ENCODE data around the gene CHSY1.

CHSY1 gene

GRCh38 chr15:101255615-101256241 is 3.9 kb upstream of the CHSY1 start:
- H3K4me3 ChIP-seq: no peak overlapping the region
- no peak for TF ChIP-seq Cebpa-rat (IDR thresholded peaks at IDR 0.05)
- H3K9me3 ChIP-seq: no peaks in the 10 kb centered on the region
- peak overlapping the region; percentile 19; the same call in 1 of the 2 replicates for H3K4me2 ChIP-seq
- H3K36me3 ChIP-seq: no peaks in the 10 kb centered on the region
- H4K20me1 ChIP-seq: peaks cover 4% of the 10 kb centered on the region
- peaks cover 21% of the 10 kb centered on the region for H3K4me1 ChIP-seq
- no peaks in the 10 kb centered on the region for H3K27me3 ChIP-seq
- H3K9ac ChIP-seq: no peak overlapping the region
- H3K27ac ChIP-seq: no peak overlapping the region

- Histone ChIP-seq H3K27ac (no peak overlapping the region), H3K4me2 (no peak overlapping the region), H3K9me3 (no peaks in the 10 kb centered on the region), H3K9ac (no peak overlapping the region), H3K36me3 (no peaks in the 10 kb centered on the region), H3K4me1 (peaks cover 25% of the 10 kb centered on the region), H4K20me1 (peaks cover 11% of the 10 kb centered on the region), H3K4me3 (no peak overlapping the region), H3K27me3 (no peaks in the 10 kb centered on the region)
- TF ChIP-seq Cebpa-rat (IDR thresholded peaks at IDR 0.05): no peak
These were observed 3.2 kb upstream of the CHSY1 start for GRCh38 chr15:101255051-101255395.

GRCh38 chr15:101254157-101255050 is 2.6 kb upstream of the CHSY1 start:
- no peak for TF ChIP-seq Cebpa-rat (IDR thresholded peaks at IDR 0.05)
- no peaks in the 10 kb centered on the region for H3K36me3 ChIP-seq
- H4K20me1 ChIP-seq: peaks cover 17% of the 10 kb centered on the region
- no peaks in the 10 kb centered on the region for H3K9me3 ChIP-seq
- peaks cover 32% of the 10 kb centered on the region for H3K4me1 ChIP-seq
- no peak overlapping the region for H3K4me3 ChIP-seq
- H3K9ac ChIP-seq: no peak overlapping the region
- no peaks in the 10 kb centered on the region for H3K27me3 ChIP-seq
- no peak overlapping the region for H3K27ac ChIP-seq
- no peak overlapping the region for H3K4me2 ChIP-seq

- TF ChIP-seq Cebpa-rat (IDR thresholded peaks at IDR 0.05): no peak
- H3K4me2 ChIP-seq: peak overlapping the region; percentile 87
These were observed 988 bp upstream of the CHSY1 start for GRCh38 chr15:101252836-101253235.

GRCh38 chr15:101250873-101251829 is 697 bp downstream of the CHSY1 start:
- Histone ChIP-seq H3K9me3 (no peaks in the 10 kb centered on the region), H4K20me1 (peaks cover 50% of the 10 kb centered on the region), H3K36me3 (peaks cover 13% of the 10 kb centered on the region; the same call in 1 of the 2 replicates), H3K4me1 (peaks cover 62% of the 10 kb centered on the region), H3K4me2 (peak overlapping the region; percentile 90), H3K9ac (peak overlapping the region; percentile 89), H3K27me3 (no peaks in the 10 kb centered on the region), H3K4me3 (peak overlapping the region; percentile 98), H3K27ac (peak overlapping the region; percentile 92)
- no peak for TF ChIP-seq Cebpa-rat (IDR thresholded peaks at IDR 0.05)

More at GRCh38 chr15:101252836-101253235, 988 bp upstream of the CHSY1 start:
- Histone ChIP-seq H3K4me1 (peaks cover 47% of the 10 kb centered on the region), H3K27ac (no peak overlapping the region), H3K9me3 (no peaks in the 10 kb centered on the region), H3K9ac (peak overlapping the region; percentile 89), H4K20me1 (peaks cover 33% of the 10 kb centered on the region), H3K27me3 (no peaks in the 10 kb centered on the region), H3K4me3 (peak overlapping the region; percentile 98), H3K36me3 (peaks cover 7% of the 10 kb centered on the region; the same call in 1 of the 2 replicates)

- Histone ChIP-seq H4K20me1 (peaks cover 57% of the 10 kb centered on the region), H3K4me3 (peak overlapping the region; percentile 98), H3K27me3 (no peaks in the 10 kb centered on the region), H3K9ac (peak overlapping the region; percentile 89), H3K36me3 (peaks cover 13% of the 10 kb centered on the region; the same call in 1 of the 2 replicates), H3K4me2 (peak overlapping the region; percentile 90), H3K27ac (peak overlapping the region; percentile 92), H3K9me3 (no peaks in the 10 kb centered on the region), H3K4me1 (peaks cover 63% of the 10 kb centered on the region)
- no peak for TF ChIP-seq Cebpa-rat (IDR thresholded peaks at IDR 0.05)
These were observed 1.5 kb downstream of the CHSY1 start for GRCh38 chr15:101250341-101250831.

- Histone ChIP-seq H4K20me1 (peaks cover 78% of the 10 kb centered on the region), H3K4me1 (peaks cover 82% of the 10 kb centered on the region), H3K27ac (peak overlapping the region; percentile 39; the same call in 1 of the 2 replicates), H3K36me3 (peaks cover 16% of the 10 kb centered on the region; the same call in 1 of the 2 replicates), H3K4me2 (peak overlapping the region; percentile 90), H3K9ac (peak overlapping the region; percentile 36), H3K9me3 (no peaks in the 10 kb centered on the region), H3K4me3 (no peak overlapping the region), H3K27me3 (no peaks in the 10 kb centered on the region)
- TF ChIP-seq Cebpa-rat (IDR thresholded peaks at IDR 0.05): no peak
These were observed 3.6 kb downstream of the CHSY1 start for GRCh38 chr15:101248274-101248673.

- Histone ChIP-seq H3K9me3 (no peaks in the 10 kb centered on the region), H3K36me3 (peaks cover 16% of the 10 kb centered on the region; the same call in 1 of the 2 replicates), H3K9ac (peak overlapping the region; percentile 39), H3K4me1 (peaks cover 84% of the 10 kb centered on the region), H3K4me3 (peak overlapping the region; percentile 1; the same call in 1 of the 2 replicates), H3K27ac (peak overlapping the region; percentile 36), H3K4me2 (peak overlapping the region; percentile 90), H4K20me1 (peaks cover 90% of the 10 kb centered on the region), H3K27me3 (no peaks in the 10 kb centered on the region)
- TF ChIP-seq Cebpa-rat (IDR thresholded peaks at IDR 0.05): no peak
These were observed 4.8 kb downstream of the CHSY1 start for GRCh38 chr15:101246824-101247745.

Measured in BLaER1 (cell line).